A673 (cell line): ENCODE results near the gene SLC17A5. TPM values are rescaled to one million over a fixed set of nuclear protein-coding genes. Genes with fewer than 3 reads are reported as not detected.

Experiments
- BruUV-seq: library from RNA; stranded (reverse); fragments of 400-500 nt; replicated peaks from 2 replicates; lab custom pipeline; 2021; lab: Mats Ljungman, UMichigan
- CTCF ChIA-PET: fragments of 300-600 bp; sonication (Branson Sonifier 250); formaldehyde crosslinking; loops from one replicate; lab custom pipeline; 2022; ENCODE audit warnings: antibody characterized with exemption; lab: Charles Lee
- POLR2A ChIA-PET: fragments of 300-600 bp; sonication (Branson Sonifier 250); formaldehyde crosslinking; loops from one replicate; lab custom pipeline; 2022; ENCODE audit warnings: antibody characterized with exemption; ENCODE audit not compliant: low non-redundant PET; lab: Charles Lee
- DNase-seq: peaks from one replicate; pipeline ENCODE4 v3.0.0-alpha.2; 2015; ENCODE audit warnings: low spot score
- H3K27ac ChIP-seq: fragments of 200-600 bp; sonication (generic); 2 replicates; pipeline ENCODE4 v1.5.1; 2016; ENCODE audit warnings: mixed run types, low read depth, mild to moderate bottlenecking, mixed read lengths, antibody characterized with exemption, low read length; ENCODE audit not compliant: poor library complexity, severe bottlenecking
- H3K27me3 ChIP-seq: fragments of 200-600 bp; sonication (generic); replicated peaks from 2 replicates; pipeline ENCODE4 v1.6.1; 2017; ENCODE audit warnings: mixed run types, low read depth, mild to moderate bottlenecking, mixed read lengths, antibody characterized with exemption, low read length; ENCODE audit not compliant: insufficient read depth, poor library complexity
- H3K36me3 ChIP-seq: fragments of 200-600 bp; sonication (generic); 2 replicates; pipeline ENCODE4 v1.6.1; 2016; ENCODE audit warnings: mixed run types, mild to moderate bottlenecking, mixed read lengths, antibody characterized with exemption, low read length; ENCODE audit not compliant: insufficient read depth, poor library complexity, severe bottlenecking
- H3K4me1 ChIP-seq: fragments of 200-600 bp; sonication (generic); 2 replicates; pipeline ENCODE4 v1.6.1; 2017; ENCODE audit warnings: mixed run types, mild to moderate bottlenecking, mixed read lengths, antibody characterized with exemption, low read length; ENCODE audit not compliant: insufficient read depth, poor library complexity, severe bottlenecking
- H3K4me3 ChIP-seq: fragments of 200-600 bp; sonication (generic); 2 replicates; pipeline ENCODE4 v1.5.1; 2016; ENCODE audit warnings: low read depth, mixed run types, mild to moderate bottlenecking, mixed read lengths, low read length; ENCODE audit not compliant: poor library complexity, severe bottlenecking
- H3K9me3 ChIP-seq: fragments of 200-600 bp; sonication (generic); 2 replicates; pipeline ENCODE4 v1.6.1; 2016; ENCODE audit warnings: mixed run types, low read depth, mild to moderate bottlenecking, mixed read lengths, antibody characterized with exemption, low read length; ENCODE audit not compliant: poor library complexity, severe bottlenecking
- CTCF ChIP-seq: fragments of 300-800, 200-600 bp; sonication (generic); conservative IDR thresholded peaks from 2 replicates; pipeline ENCODE4 v1.5.1; 2017; ENCODE audit warnings: low read depth, mild to moderate bottlenecking, antibody characterized with exemption, low read length, moderate library complexity, mixed read lengths
- EZH2 ChIP-seq: fragments of 200-600 bp; sonication (generic); IDR thresholded peaks from 2 replicates; pipeline ENCODE4 v1.6.1; 2017; ENCODE audit warnings: borderline replicate concordance, low read depth, mild to moderate bottlenecking, mixed read lengths, antibody characterized with exemption, low read length; ENCODE audit not compliant: poor library complexity, severe bottlenecking
- intact Hi-C: fragments of 100-400 bp; cut with micrococcal nuclease; formaldehyde crosslinking; loops from one replicate; pipeline ENCODE4 v1.10.0; 2022; ENCODE audit not compliant: unreplicated experiment
- total RNA-seq: library from RNA; stranded (reverse); gene quantifications from 2 replicates; pipeline ENCODE4 v1.2.3, GENCODE V29; 2021

The SLC17A5 gene
- total RNA-seq, 1 experiment from 2014 or later: 6.1 TPM

- CTCF ChIA-PET: no interaction called here
Measured at GRCh38 chr6:73565767-73566485, 87.9 kb downstream of the SLC17A5 start.

GRCh38 chr6:73564578-73565345 is 89.0 kb downstream of the SLC17A5 start:
- ChIA-PET CTCF (no interaction called here), POLR2A (no interaction called here)
- Histone ChIP-seq H3K9me3 (no peaks in the 10 kb centered on the region), H3K4me1 (no peaks in the 10 kb centered on the region), H3K27ac (no peak overlapping the region), H3K27me3 (no peaks in the 10 kb centered on the region), H3K36me3 (no peaks in the 10 kb centered on the region), H3K4me3 (no peak overlapping the region)
- intact Hi-C loops: no loop called here
- TF ChIP-seq CTCF (no peak), EZH2 (no peak)
- no TSS peak for BruUV-seq
- no peak for DNase-seq

More at GRCh38 chr6:73565767-73566485, 87.9 kb downstream of the SLC17A5 start:
- peak; percentile 33 for DNase-seq
- H3K9me3 ChIP-seq: no peaks in the 10 kb centered on the region
- TF ChIP-seq EZH2 (no peak), CTCF (no peak)
- no peaks in the 10 kb centered on the region for H3K27me3 ChIP-seq
- no TSS peak for BruUV-seq
- POLR2A ChIA-PET: interaction anchor here (0.6 kb wide), 1 partner anchor 50 kb away, joined by 3 read pairs; no protein-coding TSS in a partner anchor
- intact Hi-C loops: no loop called here
- H3K27ac ChIP-seq: no peak overlapping the region
- H3K4me3 ChIP-seq: no peak overlapping the region
- no peaks in the 10 kb centered on the region for H3K4me1 ChIP-seq
- no peaks in the 10 kb centered on the region for H3K36me3 ChIP-seq

- intact Hi-C loops: no loop called here
- no peak overlapping the region for H3K4me3 ChIP-seq
- H3K27ac ChIP-seq: no peak overlapping the region
- H3K27me3 ChIP-seq: no peaks in the 10 kb centered on the region
- H3K4me1 ChIP-seq: no peaks in the 10 kb centered on the region
- no peaks in the 10 kb centered on the region for H3K36me3 ChIP-seq
- TF ChIP-seq CTCF: no peak
- TF ChIP-seq EZH2: no peak
- no peak for DNase-seq
- no peaks in the 10 kb centered on the region for H3K9me3 ChIP-seq
- ChIA-PET CTCF (no interaction called here), POLR2A (no interaction called here)
- BruUV-seq: no TSS peak
Measured at GRCh38 chr6:73562558-73562957, 91.2 kb downstream of the SLC17A5 start.
